Activated gamma-delta T cell (primary cell): ENCODE data around the gene ADGRD2.

Experiments
- DNase-seq: peaks from one replicate; lab custom pipeline; 2025; lab: John Stamatoyannopoulos, UW

Gene ADGRD2

GRCh38 chr9:124436320-124436719, 13.9 kb upstream of the ADGRD2 start:
- DNase-seq = no peak

GRCh38 chr9:124437086-124437485, 13.2 kb upstream of the ADGRD2 start:
- no peak for DNase-seq

- DNase-seq = no peak
Observed at GRCh38 chr9:124438091-124438490, 12.2 kb upstream of the ADGRD2 start.

DNA sequence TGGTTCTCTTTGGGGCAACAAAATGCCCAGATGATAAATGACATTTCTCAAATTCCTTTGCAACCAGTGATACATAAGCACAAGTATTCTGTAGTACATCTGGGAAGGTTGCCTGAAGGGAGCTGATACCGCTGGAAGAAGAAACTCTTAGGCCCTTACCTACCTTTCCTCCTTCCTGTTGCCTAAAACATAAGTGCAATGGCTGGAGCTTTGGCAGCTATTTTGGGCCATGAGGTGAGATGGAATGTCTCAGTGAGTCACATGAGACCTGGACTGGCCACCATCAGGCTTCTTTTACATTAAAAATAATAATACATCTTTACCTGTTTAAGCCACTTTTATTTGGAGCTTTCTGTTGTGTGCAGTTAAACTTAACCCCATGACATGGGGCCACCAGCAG, 11.2 kb upstream of the ADGRD2 start:
- DNase-seq = no peak

- no peak for DNase-seq
Observed at GRCh38 chr9:124439686-124440243, 10.5 kb upstream of the ADGRD2 start.

DNA sequence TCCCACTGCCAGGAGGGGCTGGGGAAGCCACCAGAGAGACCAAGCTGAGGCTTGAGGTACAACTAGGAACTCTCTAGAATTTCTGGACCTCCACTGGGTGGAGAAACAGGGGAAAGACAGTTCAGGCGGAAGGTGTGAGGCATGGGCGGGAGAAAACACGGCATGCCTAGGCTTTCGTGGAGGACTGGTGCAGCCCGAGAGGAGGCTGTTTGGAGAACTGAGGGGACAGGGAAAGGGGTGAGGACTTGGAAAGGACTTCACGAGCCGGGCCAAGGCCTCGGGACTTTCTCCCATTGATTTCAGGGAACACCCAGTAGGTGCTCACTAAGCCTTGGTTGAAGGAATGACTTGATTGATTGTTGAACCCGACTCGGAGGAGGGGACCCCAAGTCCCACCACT, 9.5 kb upstream of the ADGRD2 start:
- no peak for DNase-seq

GRCh38 chr9:124441291-124441690, 9.0 kb upstream of the ADGRD2 start:
- DNase-seq = no peak

- no peak for DNase-seq
Observed at GRCh38 chr9:124442379-124442778, 7.9 kb upstream of the ADGRD2 start.

GRCh38 chr9:124442826-124443225, 7.4 kb upstream of the ADGRD2 start:
- DNase-seq = no peak

DNA sequence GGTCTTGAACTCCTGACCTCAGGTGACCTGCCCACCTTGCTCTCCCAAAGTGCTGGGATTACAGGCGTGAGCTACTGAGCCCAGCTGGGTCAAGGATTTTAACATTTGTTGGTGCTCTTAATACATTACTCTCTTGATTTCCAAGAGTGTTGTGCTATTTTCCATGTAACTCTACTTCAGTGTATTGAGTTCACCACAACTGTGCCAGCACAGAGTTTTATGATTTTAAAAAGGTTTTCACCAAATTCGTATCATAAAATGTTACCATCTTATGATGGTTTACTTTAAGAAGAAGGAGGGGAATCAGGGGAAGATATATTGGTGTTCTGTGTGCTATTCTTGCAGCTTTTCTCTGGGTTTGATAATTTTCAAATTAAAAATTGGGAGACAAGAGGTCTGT, 6.6 kb upstream of the ADGRD2 start:
- no peak for DNase-seq

DNA sequence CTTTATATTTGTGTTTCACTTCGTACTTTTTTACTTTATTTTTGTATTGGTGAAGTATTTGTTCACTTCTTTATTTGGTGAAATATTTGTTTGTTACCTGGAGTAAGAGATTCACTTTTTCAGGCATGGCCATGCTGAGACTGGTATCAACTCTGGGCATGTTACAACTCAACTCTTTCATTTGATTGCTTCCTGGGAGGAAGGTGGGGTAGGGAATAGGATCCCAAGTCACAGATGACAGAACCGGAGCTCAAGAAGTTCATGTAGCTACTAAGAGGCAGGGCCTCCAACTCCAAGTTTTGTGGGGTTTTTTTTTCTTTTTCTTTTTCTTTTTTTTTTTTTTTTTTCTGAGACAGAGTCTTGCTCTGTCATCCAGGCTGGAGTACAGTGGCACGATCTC, 6.1 kb upstream of the ADGRD2 start:
- DNase-seq = no peak

DNA sequence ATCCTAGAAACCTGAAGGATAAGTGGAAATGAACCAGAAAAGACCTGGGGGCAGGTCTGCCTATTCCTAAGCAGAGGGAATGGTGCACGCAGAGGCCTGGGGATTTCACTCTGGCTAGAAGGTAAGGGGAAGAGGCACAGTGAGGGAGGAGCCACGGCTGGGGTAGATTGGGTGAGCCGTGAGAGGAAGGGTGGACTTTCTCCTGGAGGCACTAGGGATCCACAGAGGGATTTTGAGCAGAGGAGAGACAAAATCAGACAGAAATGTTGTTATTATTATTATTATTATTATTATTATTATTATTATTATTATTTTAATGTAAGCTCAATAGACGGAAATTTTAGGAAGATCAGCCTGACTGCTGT, 3.0 kb upstream of the ADGRD2 start:
- DNase-seq = no peak

DNA sequence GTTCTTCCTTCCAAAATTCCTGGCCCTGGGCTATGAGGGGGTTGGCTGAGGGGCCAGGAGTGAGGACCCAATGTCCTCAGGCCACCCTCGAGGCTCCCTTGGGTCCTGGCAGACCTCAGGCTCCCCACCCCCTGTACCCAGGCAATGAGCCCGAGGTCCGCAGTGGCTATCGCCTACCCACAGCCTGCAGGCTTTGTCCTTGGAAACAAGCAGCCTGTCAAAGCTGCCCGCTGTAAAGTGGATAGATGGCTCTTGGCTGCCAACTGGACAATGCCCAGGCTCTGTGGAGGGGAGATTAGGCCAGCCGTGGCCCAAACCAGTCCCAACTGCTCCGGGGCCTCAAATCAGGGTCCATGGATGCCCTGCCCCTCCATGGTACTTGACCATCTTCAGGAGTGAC, 2.2 kb upstream of the ADGRD2 start:
- DNase-seq = no peak

DNA sequence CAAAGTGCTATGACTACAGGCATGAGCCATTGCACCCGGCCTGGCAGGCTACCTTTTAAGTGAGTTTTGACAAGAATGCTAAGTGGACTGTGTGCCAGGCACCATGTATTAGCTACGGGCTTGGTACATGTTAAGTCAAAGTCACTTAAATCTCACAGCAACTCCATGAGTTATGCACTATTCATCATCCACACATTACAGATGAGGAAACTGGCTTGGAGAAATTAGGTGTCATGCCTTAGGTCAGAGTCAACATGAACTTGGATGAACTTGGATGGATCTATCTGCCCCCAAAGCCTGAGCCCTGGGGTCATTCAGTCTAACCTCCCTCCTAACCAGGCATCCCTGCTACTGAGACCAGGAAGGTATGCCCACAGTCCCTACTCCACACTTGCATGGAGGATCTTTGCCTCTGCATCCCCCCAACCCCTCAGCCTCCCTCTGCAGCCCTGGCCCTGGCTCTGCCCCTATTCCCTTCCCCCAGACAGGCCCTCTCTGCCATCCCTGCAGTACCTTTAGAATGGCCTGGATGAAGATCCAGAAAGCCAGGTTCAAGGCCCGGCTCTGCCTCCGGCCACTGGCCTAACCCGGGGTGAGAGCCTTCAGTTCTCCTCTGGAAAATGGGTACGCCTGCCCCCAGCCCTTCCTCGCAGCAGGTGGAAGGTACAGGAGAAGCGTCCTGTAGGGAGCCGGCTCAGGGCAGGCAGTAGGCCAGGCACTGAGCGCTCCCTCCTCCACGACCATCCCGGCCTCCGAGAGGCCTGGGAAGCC, 685 bp upstream of the ADGRD2 start:
- DNase-seq = no peak

DNA sequence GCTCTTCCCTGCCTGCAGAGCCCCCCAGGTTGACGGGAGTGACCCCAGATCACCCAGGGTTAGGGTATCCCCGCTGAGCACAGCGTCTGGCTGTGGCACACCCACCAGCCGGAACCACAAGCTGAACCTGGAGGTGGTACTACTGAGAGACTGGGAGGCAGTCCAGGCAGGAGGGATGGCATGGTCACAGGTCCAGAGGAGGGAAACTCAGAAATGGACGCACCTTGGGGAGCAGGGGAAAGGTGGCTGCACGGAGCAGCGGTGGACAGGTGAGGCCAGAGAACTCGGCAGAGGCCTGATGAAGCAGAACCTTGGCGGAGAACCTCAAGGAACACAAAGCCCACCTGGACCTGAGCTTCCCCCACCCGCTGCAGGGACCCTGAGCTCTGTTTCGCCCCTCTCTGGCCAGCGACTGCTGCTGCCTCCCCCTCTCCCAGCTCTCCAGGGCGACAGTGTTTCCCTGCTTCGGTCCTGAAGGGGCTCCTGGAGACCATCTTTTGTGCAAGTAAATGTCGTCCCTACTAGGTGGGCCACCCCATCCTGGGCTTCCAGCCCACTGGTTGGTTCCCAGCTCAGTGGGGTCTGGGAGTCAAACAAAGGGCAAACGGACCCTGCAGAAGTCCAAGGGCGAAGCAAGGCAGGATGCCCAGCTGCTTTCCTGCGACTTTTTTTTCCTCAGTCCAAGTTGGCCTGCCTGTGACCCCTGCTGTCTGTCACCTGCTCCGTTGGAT, 845 bp downstream of the ADGRD2 start:
- no peak for DNase-seq

DNA sequence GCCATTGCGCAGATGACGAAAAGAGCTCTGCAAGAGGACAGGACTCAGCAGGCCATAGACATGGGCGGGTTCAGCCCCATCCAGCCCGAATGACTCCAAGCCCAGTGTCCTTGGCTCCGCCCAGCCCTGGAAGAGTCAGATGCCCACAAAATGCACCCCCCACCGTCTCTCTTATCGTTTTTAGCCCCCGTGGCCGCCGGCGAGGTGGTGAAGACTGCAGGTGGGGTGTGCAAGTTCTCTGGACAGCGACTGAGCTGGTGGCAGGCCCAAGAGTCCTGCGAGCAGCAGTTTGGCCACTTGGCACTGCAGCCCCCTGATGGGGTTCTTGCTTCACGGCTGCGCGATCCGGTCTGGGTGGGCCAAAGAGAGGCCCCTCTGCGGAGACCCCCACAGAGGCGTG, 2.1 kb downstream of the ADGRD2 start:
- DNase-seq = no peak

GRCh38 chr9:124452841-124453585, 2.8 kb downstream of the ADGRD2 start:
- DNase-seq = no peak

DNA sequence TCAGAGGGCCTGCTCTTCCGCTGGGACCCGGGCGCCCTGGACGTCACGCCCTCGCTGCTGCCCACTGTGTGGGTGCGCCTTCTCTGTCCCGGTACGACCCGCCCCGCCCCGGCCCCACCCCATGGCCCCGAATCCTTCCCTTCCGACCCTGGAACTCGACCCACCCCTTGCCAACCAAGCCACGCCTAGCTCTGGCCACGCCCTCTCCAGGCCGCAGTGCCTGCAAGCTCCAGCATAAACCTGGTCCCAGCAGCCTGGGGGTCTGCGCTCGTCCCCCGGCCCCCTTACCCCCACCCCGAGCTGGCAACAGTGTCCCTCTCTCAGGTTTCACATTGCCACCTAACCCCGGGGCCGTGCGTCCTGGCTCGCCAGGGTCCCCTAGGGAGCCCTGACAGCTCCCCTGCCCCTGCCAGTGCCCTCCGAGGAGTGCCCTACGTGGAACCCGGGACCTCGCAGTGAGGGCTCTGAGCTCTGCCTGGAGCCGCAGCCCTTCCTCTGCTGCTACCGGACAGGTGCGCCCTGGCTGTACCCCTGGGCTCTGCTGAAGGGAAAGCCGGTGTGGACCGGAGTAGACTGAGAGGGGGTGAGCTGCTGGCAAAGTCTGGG, 3.4 kb downstream of the ADGRD2 start:
- no peak for DNase-seq

- no peak for DNase-seq
Observed at GRCh38 chr9:124454296-124454695, 4.0 kb downstream of the ADGRD2 start.

- no peak for DNase-seq
Observed at GRCh38 chr9:124454791-124455443, 4.7 kb downstream of the ADGRD2 start.

DNA sequence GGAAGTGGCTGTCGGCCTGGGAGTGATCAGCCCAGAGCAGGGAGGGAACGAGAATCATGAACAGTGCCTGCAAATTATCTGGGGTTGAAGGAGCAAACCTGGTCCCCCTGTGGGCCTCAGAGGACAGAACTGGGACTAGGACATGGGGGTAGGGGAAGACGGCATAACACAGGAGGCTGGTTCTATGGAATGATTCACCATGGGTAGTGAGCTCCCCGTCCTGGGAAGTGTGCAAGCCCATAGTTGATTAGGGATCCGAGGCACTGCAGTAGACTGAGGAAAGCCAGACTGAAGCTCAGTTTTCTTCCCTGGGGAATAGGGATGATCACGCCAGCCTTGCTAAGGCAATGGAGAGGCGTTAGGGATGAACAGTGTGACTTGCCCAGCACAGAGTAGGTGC, 5.6 kb downstream of the ADGRD2 start:
- no peak for DNase-seq
